WTC11 (cell line): Measurements from ENCODE around the gene SENP7. TPM values are rescaled to one million over a fixed set of nuclear protein-coding genes. Genes with fewer than 3 reads are reported as not detected.

ENCODE experiments used
- ATAC-seq: fragments of 200-7000 bp; cut with Tn5 transposase; 2 replicates; pipeline ENCODE4 v1.10.0; 2021; ENCODE audit warnings: mild to moderate bottlenecking, moderate library complexity
- CTCF ChIA-PET: fragments of 300-600 bp; sonication (Branson Sonifier 250); formaldehyde crosslinking; loops from one replicate; lab custom pipeline; 2021; ENCODE audit warnings: antibody characterized with exemption; lab: Charles Lee
- POLR2A ChIA-PET: fragments of 350-600 bp; sonication (Branson Sonifier 250); formaldehyde crosslinking; loops from one replicate; lab custom pipeline; 2021; ENCODE audit warnings: antibody characterized with exemption; lab: Charles Lee
- DNase-seq: peaks from one replicate; pipeline ENCODE4 v3.0.0; 2021; ENCODE audit warnings: low spot score
- H3K27ac Mint-ChIP-seq: 2 replicates; pipeline ENCODE4 v1.8.0; 2021; ENCODE audit warnings: mixed read lengths
- H3K27me3 Mint-ChIP-seq: 2 replicates; pipeline ENCODE4 v1.8.0; 2021; ENCODE audit warnings: low read depth, mild to moderate bottlenecking, moderate library complexity, mixed read lengths
- H3K36me3 Mint-ChIP-seq: 2 replicates; pipeline ENCODE4 v1.8.0; 2021; ENCODE audit warnings: mixed read lengths
- H3K4me1 Mint-ChIP-seq: 2 replicates; pipeline ENCODE4 v1.8.0; 2022; ENCODE audit warnings: mixed read lengths
- H3K4me3 Mint-ChIP-seq: 2 replicates; pipeline ENCODE4 v1.8.0; 2021; ENCODE audit warnings: mild to moderate bottlenecking, moderate library complexity, mixed read lengths
- H3K9me3 Mint-ChIP-seq: 2 replicates; pipeline ENCODE4 v1.8.0; 2021; ENCODE audit warnings: mixed read lengths
- ARID4B ChIP-seq: sonication (generic); formaldehyde crosslinking; IDR thresholded peaks from 2 replicates; pipeline ENCODE4 v1.8.0; 2023; ENCODE audit warnings: missing genetic modification reagents, mild to moderate bottlenecking, borderline replicate concordance
- ATF1 ChIP-seq: sonication (generic); formaldehyde crosslinking; IDR thresholded peaks from 2 replicates; pipeline ENCODE4 v1.8.1; 2023; ENCODE audit warnings: mild to moderate bottlenecking, moderate library complexity, missing genetic modification reagents
- ATF3 ChIP-seq: sonication (generic); formaldehyde crosslinking; conservative IDR thresholded peaks from 2 replicates; pipeline ENCODE4 v1.8.1; 2022; ENCODE audit warnings: mild to moderate bottlenecking, missing genetic modification reagents
- CBFB ChIP-seq: sonication (generic); formaldehyde crosslinking; IDR thresholded peaks from 2 replicates; pipeline ENCODE4 v1.8.1; 2022; ENCODE audit warnings: mild to moderate bottlenecking, low read depth, missing genetic modification reagents
- CREB1 ChIP-seq: sonication (generic); formaldehyde crosslinking; IDR thresholded peaks from 2 replicates; pipeline ENCODE4 v1.8.0; 2023; ENCODE audit warnings: mild to moderate bottlenecking, missing genetic modification reagents
- CREM ChIP-seq: sonication (generic); formaldehyde crosslinking; IDR thresholded peaks from 2 replicates; pipeline ENCODE4 v1.8.1; 2022; ENCODE audit warnings: mild to moderate bottlenecking, missing genetic modification reagents, moderate library complexity
- E2F4 ChIP-seq: sonication (generic); formaldehyde crosslinking; IDR thresholded peaks from 2 replicates; pipeline ENCODE4 v1.8.1; 2022; ENCODE audit warnings: low read depth, mild to moderate bottlenecking, moderate library complexity, missing genetic modification reagents, borderline replicate concordance
- ERG ChIP-seq: fragments of 250-450 bp; sonication (Bioruptor Pico); IDR thresholded peaks from 2 replicates; pipeline ENCODE4 v1.8.0; 2021; ENCODE audit warnings: mild to moderate bottlenecking
- ETV6 ChIP-seq: sonication (generic); formaldehyde crosslinking; IDR thresholded peaks from 2 replicates; pipeline ENCODE4 v1.8.1; 2022; ENCODE audit warnings: mild to moderate bottlenecking, missing genetic modification reagents
- HMGA2 ChIP-seq: fragments of 250-450 bp; sonication (Bioruptor Pico); IDR thresholded peaks from 2 replicates; pipeline ENCODE4 v1.4.0; 2021; ENCODE audit warnings: mild to moderate bottlenecking, moderate library complexity
- SP1 ChIP-seq: sonication (generic); formaldehyde crosslinking; conservative IDR thresholded peaks from 2 replicates; pipeline ENCODE4 v1.8.1; 2022; ENCODE audit warnings: missing genetic modification reagents
- TCF7 ChIP-seq: sonication (generic); formaldehyde crosslinking; IDR thresholded peaks from 2 replicates; pipeline ENCODE4 v1.8.0; 2022; ENCODE audit warnings: mild to moderate bottlenecking, low read depth, missing genetic modification reagents, moderate library complexity
- TP53 ChIP-seq: sonication (generic); formaldehyde crosslinking; IDR thresholded peaks from 2 replicates; pipeline ENCODE4 v1.8.1; 2023; ENCODE audit warnings: mild to moderate bottlenecking, missing genetic modification reagents
- USF2 ChIP-seq: sonication (generic); formaldehyde crosslinking; IDR thresholded peaks from 2 replicates; pipeline ENCODE4 v1.8.1; 2023; ENCODE audit warnings: mild to moderate bottlenecking, missing genetic modification reagents, moderate library complexity
- ZBTB21 ChIP-seq: sonication (generic); formaldehyde crosslinking; IDR thresholded peaks from 2 replicates; pipeline ENCODE4 v1.8.1; 2023; ENCODE audit warnings: mild to moderate bottlenecking, missing genetic modification reagents, borderline replicate concordance
- ZNF232 ChIP-seq: sonication (generic); formaldehyde crosslinking; IDR thresholded peaks from 2 replicates; pipeline ENCODE4 v1.8.0; 2022; ENCODE audit warnings: mild to moderate bottlenecking, missing genetic modification reagents
- ZNF396 ChIP-seq: fragments of 250-450 bp; sonication (Bioruptor Pico); IDR thresholded peaks from 2 replicates; pipeline ENCODE4 v1.8.0; 2021; ENCODE audit warnings: mild to moderate bottlenecking, moderate library complexity, borderline replicate concordance
- ZSCAN18 ChIP-seq: fragments of 250-450 bp; sonication (Bioruptor Pico); IDR thresholded peaks from 2 replicates; pipeline ENCODE4 v2.1.2; 2022; ENCODE audit warnings: mild to moderate bottlenecking, moderate library complexity
- total RNA-seq: library from RNA; stranded (reverse); gene quantifications from 3 replicates; pipeline ENCODE4 v1.2.3, GENCODE V29; 2021
- TF ChIP-seq, protein P1 (sequence below): sonication (generic); formaldehyde crosslinking; IDR thresholded peaks from 2 replicates; pipeline ENCODE4 v1.8.1; 2023; ENCODE audit warnings: mild to moderate bottlenecking, missing genetic modification reagents, moderate library complexity
- TF ChIP-seq, protein P2 (sequence below): fragments of 200-600 bp; IDR thresholded peaks from 2 replicates; pipeline ENCODE4 v1.8.0; 2022; ENCODE audit warnings: antibody characterized with exemption

The SENP7 gene
- total RNA-seq, 1 experiment from 2014 or later: 10.5 TPM

DNA sequence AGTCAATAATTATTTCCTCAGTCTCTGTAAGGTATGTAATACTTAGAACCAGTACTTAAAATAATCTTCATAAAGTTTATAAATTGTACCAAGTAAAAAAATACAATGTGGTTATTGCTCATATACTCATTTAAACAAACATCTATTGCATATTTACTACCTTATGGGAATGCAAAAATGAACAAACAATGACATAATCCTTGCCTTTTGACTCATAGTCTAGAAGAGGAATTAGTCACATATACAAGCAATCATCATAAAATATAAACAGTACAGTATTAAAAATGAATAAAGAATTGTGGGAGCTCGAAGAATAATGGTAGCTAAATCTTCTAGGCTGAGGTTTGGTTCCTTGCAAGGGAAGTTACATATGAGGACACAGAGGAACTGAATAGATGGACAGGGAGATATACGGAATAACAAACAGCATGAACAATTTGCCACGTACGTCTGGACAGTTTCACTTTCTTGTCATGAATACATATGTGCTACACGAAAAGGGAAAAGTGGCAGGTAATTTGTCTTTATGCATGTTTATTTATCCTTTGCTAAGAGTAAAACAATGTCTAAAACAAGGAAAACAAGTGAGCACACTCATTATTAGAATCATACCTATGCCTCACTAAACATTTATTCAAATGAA, 209.8 kb downstream of the SENP7 start:
- CTCF ChIA-PET: no interaction called here
- ATAC-seq: no peak

GRCh38 chr3:101300073-101300472, 212.9 kb downstream of the SENP7 start:
- Mint-ChIP-seq H3K27me3 (peaks cover 9% of the 10 kb centered on the region; the same call in 1 of the 2 replicates), H3K27ac (no peak overlapping the region), H3K9me3 (peaks cover 11% of the 10 kb centered on the region), H3K36me3 (no peaks in the 10 kb centered on the region), H3K4me1 (no peaks in the 10 kb centered on the region), H3K4me3 (no peak overlapping the region)
- TF ChIP-seq ZBTB21 (CRISPR knock-in tag): no peak
- TF ChIP-seq TP53 (CRISPR knock-in tag): no peak
- no peak for TF ChIP-seq ERG (CRISPR knock-in tag)
- DNase-seq: peak; percentile 26
- ATAC-seq: peak; percentile 57
- ChIA-PET CTCF (no interaction called here), POLR2A (no interaction called here)

More for the DNA sequence above, 209.8 kb downstream of the SENP7 start:
- TF ChIP-seq ZSCAN18 (no peak), ATF3 (no peak)
- TF ChIP-seq, all 79 proteins: peak for 0
- H3K27me3 Mint-ChIP-seq: peaks cover 6% of the 10 kb centered on the region
- H3K36me3 Mint-ChIP-seq: peaks cover 11% of the 10 kb centered on the region
- H3K27ac Mint-ChIP-seq: no peak overlapping the region
- DNase-seq: no peak
- POLR2A ChIA-PET: no interaction called here
- H3K4me3 Mint-ChIP-seq: no peak overlapping the region
- H3K9me3 Mint-ChIP-seq: peaks cover 23% of the 10 kb centered on the region
- no peaks in the 10 kb centered on the region for H3K4me1 Mint-ChIP-seq

DNA sequence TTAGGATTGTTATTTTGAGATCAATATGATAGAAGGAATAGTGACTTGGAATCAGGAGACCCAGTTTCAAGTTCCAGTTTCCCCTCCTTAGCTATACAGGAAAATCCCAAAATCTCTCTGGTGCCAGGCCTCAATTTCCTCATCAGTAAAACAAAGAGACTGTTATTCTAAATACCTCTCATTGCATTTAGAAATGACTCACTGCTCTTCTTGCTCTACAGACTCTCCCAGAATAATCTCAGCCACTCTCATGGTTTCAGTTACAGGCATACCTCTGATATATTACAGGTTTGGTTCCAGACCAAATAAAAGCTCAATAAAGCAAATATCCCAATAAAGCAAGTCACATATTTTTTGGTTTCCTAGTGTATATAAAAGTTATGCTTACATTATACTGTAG, 221.0 kb downstream of the SENP7 start:
- H3K4me3 Mint-ChIP-seq: no peak overlapping the region
- no peak overlapping the region for H3K27ac Mint-ChIP-seq
- ChIA-PET POLR2A (no interaction called here), CTCF (no interaction called here)
- ATAC-seq: no peak
- no peak for DNase-seq
- peaks cover 2% of the 10 kb centered on the region; the same call in 1 of the 2 replicates for H3K4me1 Mint-ChIP-seq
- H3K9me3 Mint-ChIP-seq: peaks cover 23% of the 10 kb centered on the region
- TF ChIP-seq E2F4 (CRISPR knock-in tag) (no peak), ATF1 (CRISPR knock-in tag) (no peak), HMGA2 (CRISPR knock-in tag) (no peak), CREB1 (no peak), TCF7 (CRISPR knock-in tag) (no peak), ARID4B (CRISPR knock-in tag) (no peak), ZNF232 (no peak), USF2 (no peak), ZNF396 (CRISPR knock-in tag) (no peak), SP1 (no peak), CREM (CRISPR knock-in tag) (no peak), ETV6 (CRISPR knock-in tag) (no peak), CBFB (no peak)
- TF ChIP-seq, protein P1, sequence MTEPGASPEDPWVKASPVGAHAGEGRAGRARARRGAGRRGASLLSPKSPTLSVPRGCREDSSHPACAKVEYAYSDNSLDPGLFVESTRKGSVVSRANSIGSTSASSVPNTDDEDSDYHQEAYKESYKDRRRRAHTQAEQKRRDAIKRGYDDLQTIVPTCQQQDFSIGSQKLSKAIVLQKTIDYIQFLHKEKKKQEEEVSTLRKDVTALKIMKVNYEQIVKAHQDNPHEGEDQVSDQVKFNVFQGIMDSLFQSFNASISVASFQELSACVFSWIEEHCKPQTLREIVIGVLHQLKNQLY: no peak
- TF ChIP-seq, protein P2, sequence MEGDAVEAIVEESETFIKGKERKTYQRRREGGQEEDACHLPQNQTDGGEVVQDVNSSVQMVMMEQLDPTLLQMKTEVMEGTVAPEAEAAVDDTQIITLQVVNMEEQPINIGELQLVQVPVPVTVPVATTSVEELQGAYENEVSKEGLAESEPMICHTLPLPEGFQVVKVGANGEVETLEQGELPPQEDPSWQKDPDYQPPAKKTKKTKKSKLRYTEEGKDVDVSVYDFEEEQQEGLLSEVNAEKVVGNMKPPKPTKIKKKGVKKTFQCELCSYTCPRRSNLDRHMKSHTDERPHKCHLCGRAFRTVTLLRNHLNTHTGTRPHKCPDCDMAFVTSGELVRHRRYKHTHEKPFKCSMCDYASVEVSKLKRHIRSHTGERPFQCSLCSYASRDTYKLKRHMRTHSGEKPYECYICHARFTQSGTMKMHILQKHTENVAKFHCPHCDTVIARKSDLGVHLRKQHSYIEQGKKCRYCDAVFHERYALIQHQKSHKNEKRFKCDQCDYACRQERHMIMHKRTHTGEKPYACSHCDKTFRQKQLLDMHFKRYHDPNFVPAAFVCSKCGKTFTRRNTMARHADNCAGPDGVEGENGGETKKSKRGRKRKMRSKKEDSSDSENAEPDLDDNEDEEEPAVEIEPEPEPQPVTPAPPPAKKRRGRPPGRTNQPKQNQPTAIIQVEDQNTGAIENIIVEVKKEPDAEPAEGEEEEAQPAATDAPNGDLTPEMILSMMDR: no peak
- peaks cover 16% of the 10 kb centered on the region for H3K27me3 Mint-ChIP-seq
- H3K36me3 Mint-ChIP-seq: no peaks in the 10 kb centered on the region
